ENCODE data around the gene SPHK1.

DNA sequence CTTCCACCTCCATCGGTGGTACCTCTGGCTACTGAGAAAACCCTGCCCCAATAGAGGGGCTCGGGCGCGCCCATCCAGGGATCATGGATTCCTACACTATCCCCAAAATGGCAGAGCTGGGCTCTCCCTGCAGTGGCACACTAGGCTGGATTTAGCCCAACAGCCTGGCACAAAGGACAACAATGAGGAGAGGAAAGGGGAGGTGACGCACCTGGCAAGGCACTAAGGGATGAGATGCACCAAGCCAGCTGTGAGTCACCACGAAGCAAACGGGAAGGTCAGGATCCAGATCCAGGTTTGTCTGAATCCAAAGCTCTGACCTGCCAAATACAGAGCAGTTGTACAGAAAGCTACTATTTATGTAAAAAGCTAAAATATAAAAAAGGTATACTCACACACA, 50.5 kb downstream of the SPHK1 start:
- TF ChIP-seq SNAI2 (CRISPR knock-in tag; IDR thresholded peaks at IDR 0.05), result no peak
- TF ChIP-seq, protein P1, sequence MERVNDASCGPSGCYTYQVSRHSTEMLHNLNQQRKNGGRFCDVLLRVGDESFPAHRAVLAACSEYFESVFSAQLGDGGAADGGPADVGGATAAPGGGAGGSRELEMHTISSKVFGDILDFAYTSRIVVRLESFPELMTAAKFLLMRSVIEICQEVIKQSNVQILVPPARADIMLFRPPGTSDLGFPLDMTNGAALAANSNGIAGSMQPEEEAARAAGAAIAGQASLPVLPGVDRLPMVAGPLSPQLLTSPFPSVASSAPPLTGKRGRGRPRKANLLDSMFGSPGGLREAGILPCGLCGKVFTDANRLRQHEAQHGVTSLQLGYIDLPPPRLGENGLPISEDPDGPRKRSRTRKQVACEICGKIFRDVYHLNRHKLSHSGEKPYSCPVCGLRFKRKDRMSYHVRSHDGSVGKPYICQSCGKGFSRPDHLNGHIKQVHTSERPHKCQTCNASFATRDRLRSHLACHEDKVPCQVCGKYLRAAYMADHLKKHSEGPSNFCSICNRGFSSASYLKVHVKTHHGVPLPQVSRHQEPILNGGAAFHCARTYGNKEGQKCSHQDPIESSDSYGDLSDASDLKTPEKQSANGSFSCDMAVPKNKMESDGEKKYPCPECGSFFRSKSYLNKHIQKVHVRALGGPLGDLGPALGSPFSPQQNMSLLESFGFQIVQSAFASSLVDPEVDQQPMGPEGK (CRISPR knock-in tag; IDR thresholded peaks at IDR 0.05; ENCODE audit: borderline replicate concordance), result no peak
- TF ChIP-seq POU6F1 (CRISPR knock-in tag; IDR thresholded peaks at IDR 0.05; ENCODE audit: borderline replicate concordance, low read depth), result no peak
- no peak for TF ChIP-seq CSRNP3 (CRISPR knock-in tag; IDR thresholded peaks at IDR 0.05)
- no peak for TF ChIP-seq ZFP3 (CRISPR knock-in tag; IDR thresholded peaks at IDR 0.05)

Data from SK-N-SH treated with all-trans-retinoic acid at 6 μM for 48 hours (cell line).